WTC11 (cell line): Measurements from ENCODE around the gene OGA. TPM values are rescaled to one million over a fixed set of nuclear protein-coding genes. Genes with fewer than 3 reads are reported as not detected.
A peak's percentile ranks its signal among the peaks of the same experiment; 100 is the strongest.

Experiments used
- ATAC-seq: fragments of 200-7000 bp; cut with Tn5 transposase; 2 replicates; pipeline ENCODE4 v1.10.0; 2021; ENCODE audit warnings: mild to moderate bottlenecking, moderate library complexity
- CTCF ChIA-PET: fragments of 300-600 bp; sonication (Branson Sonifier 250); formaldehyde crosslinking; loops from one replicate; lab custom pipeline; 2021; ENCODE audit warnings: antibody characterized with exemption; lab: Charles Lee
- POLR2A ChIA-PET: fragments of 350-600 bp; sonication (Branson Sonifier 250); formaldehyde crosslinking; loops from one replicate; lab custom pipeline; 2021; ENCODE audit warnings: antibody characterized with exemption; lab: Charles Lee
- DNase-seq: peaks from one replicate; pipeline ENCODE4 v3.0.0; 2021; ENCODE audit warnings: low spot score
- H3K27ac Mint-ChIP-seq: 2 replicates; pipeline ENCODE4 v1.8.0; 2021; ENCODE audit warnings: mixed read lengths
- H3K27me3 Mint-ChIP-seq: 2 replicates; pipeline ENCODE4 v1.8.0; 2021; ENCODE audit warnings: low read depth, mild to moderate bottlenecking, moderate library complexity, mixed read lengths
- H3K36me3 Mint-ChIP-seq: 2 replicates; pipeline ENCODE4 v1.8.0; 2021; ENCODE audit warnings: mixed read lengths
- H3K4me1 Mint-ChIP-seq: 2 replicates; pipeline ENCODE4 v1.8.0; 2022; ENCODE audit warnings: mixed read lengths
- H3K4me3 Mint-ChIP-seq: 2 replicates; pipeline ENCODE4 v1.8.0; 2021; ENCODE audit warnings: mild to moderate bottlenecking, moderate library complexity, mixed read lengths
- H3K9me3 Mint-ChIP-seq: 2 replicates; pipeline ENCODE4 v1.8.0; 2021; ENCODE audit warnings: mixed read lengths
- ESRRA ChIP-seq: sonication (generic); formaldehyde crosslinking; IDR thresholded peaks from 2 replicates; pipeline ENCODE4 v1.8.1; 2022; ENCODE audit warnings: mild to moderate bottlenecking, missing genetic modification reagents, borderline replicate concordance
- FOXK1 ChIP-seq: sonication (generic); formaldehyde crosslinking; IDR thresholded peaks from 2 replicates; pipeline ENCODE4 v1.8.0; 2022; ENCODE audit warnings: mild to moderate bottlenecking, moderate library complexity, missing genetic modification reagents
- JUN ChIP-seq: sonication (generic); formaldehyde crosslinking; IDR thresholded peaks from 2 replicates; pipeline ENCODE4 v1.8.0; 2023; ENCODE audit warnings: mild to moderate bottlenecking, missing genetic modification reagents
- KAT7 ChIP-seq: sonication (generic); formaldehyde crosslinking; IDR thresholded peaks from 2 replicates; pipeline ENCODE4 v1.8.1; 2023; ENCODE audit warnings: missing genetic modification reagents, mild to moderate bottlenecking, borderline replicate concordance
- NR2C2 ChIP-seq: sonication (generic); formaldehyde crosslinking; IDR thresholded peaks from 2 replicates; pipeline ENCODE4 v1.8.0; 2022; ENCODE audit warnings: mild to moderate bottlenecking, missing genetic modification reagents
- RORB ChIP-seq: fragments of 250-450 bp; sonication (Bioruptor Pico); IDR thresholded peaks from 2 replicates; pipeline ENCODE4 v1.9.0; 2021; ENCODE audit warnings: mild to moderate bottlenecking
- SMAD3 ChIP-seq: sonication (generic); formaldehyde crosslinking; IDR thresholded peaks from 2 replicates; pipeline ENCODE4 v1.8.0; 2022; ENCODE audit warnings: missing genetic modification reagents, mild to moderate bottlenecking, borderline replicate concordance
- SP1 ChIP-seq: sonication (generic); formaldehyde crosslinking; conservative IDR thresholded peaks from 2 replicates; pipeline ENCODE4 v1.8.1; 2022; ENCODE audit warnings: missing genetic modification reagents
- TEAD1 ChIP-seq: sonication (generic); formaldehyde crosslinking; IDR thresholded peaks from 2 replicates; pipeline ENCODE4 v1.8.0; 2022; ENCODE audit warnings: mild to moderate bottlenecking, missing genetic modification reagents
- TP53 ChIP-seq: sonication (generic); formaldehyde crosslinking; IDR thresholded peaks from 2 replicates; pipeline ENCODE4 v1.8.1; 2023; ENCODE audit warnings: mild to moderate bottlenecking, missing genetic modification reagents
- ZBTB21 ChIP-seq: sonication (generic); formaldehyde crosslinking; IDR thresholded peaks from 2 replicates; pipeline ENCODE4 v1.8.1; 2023; ENCODE audit warnings: mild to moderate bottlenecking, missing genetic modification reagents, borderline replicate concordance
- ZNF263 ChIP-seq: sonication (generic); formaldehyde crosslinking; IDR thresholded peaks from 2 replicates; pipeline ENCODE4 v1.8.1; 2022; ENCODE audit warnings: low read depth, mild to moderate bottlenecking, moderate library complexity, missing genetic modification reagents
- ZNF317 ChIP-seq: sonication (generic); formaldehyde crosslinking; IDR thresholded peaks from 2 replicates; pipeline ENCODE4 v1.8.1; 2023; ENCODE audit warnings: low read depth, mild to moderate bottlenecking, moderate library complexity, missing genetic modification reagents, borderline replicate concordance
- total RNA-seq: library from RNA; stranded (reverse); gene quantifications from 3 replicates; pipeline ENCODE4 v1.2.3, GENCODE V29; 2021
- TF ChIP-seq, protein P1 (sequence below): sonication (generic); formaldehyde crosslinking; IDR thresholded peaks from 2 replicates; pipeline ENCODE4 v1.8.0; 2023; ENCODE audit warnings: missing genetic modification reagents
- TF ChIP-seq, protein P2 (sequence below): sonication (generic); formaldehyde crosslinking; IDR thresholded peaks from 2 replicates; pipeline ENCODE4 v1.8.1; 2023; ENCODE audit warnings: mild to moderate bottlenecking, missing genetic modification reagents, borderline replicate concordance
- TF ChIP-seq, protein P3 (sequence below): sonication (generic); formaldehyde crosslinking; IDR thresholded peaks from 2 replicates; pipeline ENCODE4 v1.8.1; 2023; ENCODE audit warnings: mild to moderate bottlenecking, missing genetic modification reagents, moderate library complexity
- TF ChIP-seq, protein P4 (sequence below): sonication (generic); formaldehyde crosslinking; IDR thresholded peaks from 2 replicates; pipeline ENCODE4 v1.8.0; 2022; ENCODE audit warnings: mild to moderate bottlenecking, missing genetic modification reagents
- TF ChIP-seq, protein P5 (sequence below): sonication (generic); formaldehyde crosslinking; IDR thresholded peaks from 2 replicates; pipeline ENCODE4 v1.8.0; 2022; ENCODE audit warnings: mild to moderate bottlenecking, missing genetic modification reagents
- TF ChIP-seq, protein P6 (sequence below): sonication (generic); formaldehyde crosslinking; conservative IDR thresholded peaks from 2 replicates; pipeline ENCODE4 v1.8.1; 2023; ENCODE audit warnings: mild to moderate bottlenecking, low read depth, missing genetic modification reagents, moderate library complexity
- TF ChIP-seq, protein P7 (sequence below): sonication (generic); formaldehyde crosslinking; IDR thresholded peaks from 2 replicates; pipeline ENCODE4 v1.8.0; 2023; ENCODE audit warnings: mild to moderate bottlenecking, missing genetic modification reagents
- TF ChIP-seq, protein P8 (sequence below): fragments of 250-450 bp; sonication (Bioruptor Pico); IDR thresholded peaks from 2 replicates; pipeline ENCODE4 v2.1.2; 2022; ENCODE audit warnings: mild to moderate bottlenecking, moderate library complexity

Gene OGA
- total RNA-seq, 1 experiment from 2014 or later = 111 TPM

DNA sequence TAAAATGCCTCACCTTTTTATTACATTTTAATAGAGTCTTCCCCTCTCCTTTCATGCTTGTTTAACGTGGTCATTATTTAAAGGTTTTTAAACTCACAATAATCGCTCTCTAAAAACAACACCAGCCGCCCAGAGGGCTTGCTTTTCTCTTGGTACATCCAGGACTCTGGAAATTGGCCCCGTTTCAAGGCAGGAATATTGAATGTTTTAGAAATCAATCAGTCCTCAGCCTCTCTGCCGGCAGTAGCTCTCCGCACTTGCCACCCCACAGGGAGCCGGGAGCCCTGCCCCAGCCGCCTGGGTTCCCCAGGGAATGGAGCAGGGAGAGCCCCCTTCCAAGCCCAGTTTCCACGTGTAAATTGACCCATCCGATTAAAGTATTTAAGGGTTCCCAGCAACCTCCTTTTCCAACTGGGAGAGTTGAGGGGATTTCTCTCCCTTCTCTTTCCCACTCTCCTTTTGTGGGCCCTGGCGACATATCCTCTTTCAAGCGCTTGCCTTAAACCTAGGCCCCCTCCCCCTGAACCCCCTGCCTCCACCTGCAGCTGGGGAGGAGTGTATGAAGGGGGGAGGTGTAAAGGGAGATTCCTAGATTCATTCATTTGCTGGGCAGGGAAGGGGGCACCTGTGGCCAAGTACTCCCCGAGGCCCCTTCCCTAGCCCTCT lies 44.2 kb downstream of the OGA start:
- POLR2A ChIA-PET = interaction anchor here (0.7 to 2.5 kb wide), 5 partner anchors 9 to 171 kb away, joined by 3 to 11 read pairs (median 6); partner anchors contain the start of genes NPM3 and OGA

DNA sequence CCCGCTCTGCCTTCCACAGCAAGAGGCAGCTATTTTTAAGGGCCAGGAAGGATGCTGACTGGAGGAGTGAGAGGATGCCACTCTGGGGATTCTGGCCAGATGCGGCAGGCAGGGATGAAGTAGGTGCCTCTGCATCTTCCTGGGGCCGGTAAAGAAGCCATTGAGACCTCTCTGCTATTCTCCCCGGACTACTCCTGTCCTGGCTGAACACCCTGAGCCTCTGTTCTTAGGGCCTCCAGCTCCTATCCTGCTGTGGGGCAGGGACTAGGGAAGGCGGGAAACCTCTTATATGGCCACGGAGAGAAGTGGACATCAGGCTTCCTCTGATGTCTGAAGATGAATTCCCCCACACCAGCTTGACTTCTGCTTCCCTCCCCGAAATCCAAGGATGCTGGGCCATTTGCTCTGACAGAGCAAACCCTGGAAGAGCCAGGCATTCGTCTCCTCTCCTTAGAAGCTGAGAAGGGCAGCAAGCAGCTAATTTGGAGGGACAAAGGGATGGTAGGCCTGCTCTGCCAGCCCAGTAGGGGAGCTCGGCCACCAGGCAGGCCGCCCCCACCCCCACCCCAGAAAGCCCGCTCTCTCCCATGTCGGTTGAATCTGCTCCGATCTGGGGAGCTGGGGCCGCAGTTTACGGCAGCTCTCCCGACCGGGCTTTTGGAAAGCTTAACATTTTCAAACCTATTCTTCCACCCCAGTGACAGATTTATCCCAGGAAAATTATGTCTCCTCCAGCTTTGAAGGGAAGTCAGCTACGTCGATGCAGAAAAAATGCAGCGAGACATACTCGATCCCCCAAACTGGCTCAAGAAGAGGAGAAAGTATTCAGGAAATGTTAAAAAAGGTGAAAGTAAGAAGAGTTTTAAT lies 45.1 kb downstream of the OGA start:
- peaks cover 45% of the 10 kb centered on the region for H3K4me1 Mint-ChIP-seq
- no peaks in the 10 kb centered on the region for H3K9me3 Mint-ChIP-seq
- ChIA-PET CTCF (interaction anchor here (0.6 to 8.3 kb wide), 20 partner anchors 9 to 721 kb away, joined by 3 to 110 read pairs (median 4); partner anchors contain the start of gene NPM3), POLR2A (interaction anchor here (0.7 to 2.5 kb wide), 3 partner anchors 10 to 45 kb away, joined by 4 to 11 read pairs (median 8); partner anchors contain the start of genes NPM3 and OGA)
- H3K4me3 Mint-ChIP-seq = peak overlapping the region; percentile 61
- H3K27ac Mint-ChIP-seq = no peak overlapping the region
- no peaks in the 10 kb centered on the region for H3K36me3 Mint-ChIP-seq
- peaks cover 59% of the 10 kb centered on the region for H3K27me3 Mint-ChIP-seq
- no peak for ATAC-seq
- DNase-seq = no peak
- TF ChIP-seq, protein P1, sequence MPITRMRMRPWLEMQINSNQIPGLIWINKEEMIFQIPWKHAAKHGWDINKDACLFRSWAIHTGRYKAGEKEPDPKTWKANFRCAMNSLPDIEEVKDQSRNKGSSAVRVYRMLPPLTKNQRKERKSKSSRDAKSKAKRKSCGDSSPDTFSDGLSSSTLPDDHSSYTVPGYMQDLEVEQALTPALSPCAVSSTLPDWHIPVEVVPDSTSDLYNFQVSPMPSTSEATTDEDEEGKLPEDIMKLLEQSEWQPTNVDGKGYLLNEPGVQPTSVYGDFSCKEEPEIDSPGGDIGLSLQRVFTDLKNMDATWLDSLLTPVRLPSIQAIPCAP (CRISPR knock-in tag) = no peak
- TF ChIP-seq, protein P2, sequence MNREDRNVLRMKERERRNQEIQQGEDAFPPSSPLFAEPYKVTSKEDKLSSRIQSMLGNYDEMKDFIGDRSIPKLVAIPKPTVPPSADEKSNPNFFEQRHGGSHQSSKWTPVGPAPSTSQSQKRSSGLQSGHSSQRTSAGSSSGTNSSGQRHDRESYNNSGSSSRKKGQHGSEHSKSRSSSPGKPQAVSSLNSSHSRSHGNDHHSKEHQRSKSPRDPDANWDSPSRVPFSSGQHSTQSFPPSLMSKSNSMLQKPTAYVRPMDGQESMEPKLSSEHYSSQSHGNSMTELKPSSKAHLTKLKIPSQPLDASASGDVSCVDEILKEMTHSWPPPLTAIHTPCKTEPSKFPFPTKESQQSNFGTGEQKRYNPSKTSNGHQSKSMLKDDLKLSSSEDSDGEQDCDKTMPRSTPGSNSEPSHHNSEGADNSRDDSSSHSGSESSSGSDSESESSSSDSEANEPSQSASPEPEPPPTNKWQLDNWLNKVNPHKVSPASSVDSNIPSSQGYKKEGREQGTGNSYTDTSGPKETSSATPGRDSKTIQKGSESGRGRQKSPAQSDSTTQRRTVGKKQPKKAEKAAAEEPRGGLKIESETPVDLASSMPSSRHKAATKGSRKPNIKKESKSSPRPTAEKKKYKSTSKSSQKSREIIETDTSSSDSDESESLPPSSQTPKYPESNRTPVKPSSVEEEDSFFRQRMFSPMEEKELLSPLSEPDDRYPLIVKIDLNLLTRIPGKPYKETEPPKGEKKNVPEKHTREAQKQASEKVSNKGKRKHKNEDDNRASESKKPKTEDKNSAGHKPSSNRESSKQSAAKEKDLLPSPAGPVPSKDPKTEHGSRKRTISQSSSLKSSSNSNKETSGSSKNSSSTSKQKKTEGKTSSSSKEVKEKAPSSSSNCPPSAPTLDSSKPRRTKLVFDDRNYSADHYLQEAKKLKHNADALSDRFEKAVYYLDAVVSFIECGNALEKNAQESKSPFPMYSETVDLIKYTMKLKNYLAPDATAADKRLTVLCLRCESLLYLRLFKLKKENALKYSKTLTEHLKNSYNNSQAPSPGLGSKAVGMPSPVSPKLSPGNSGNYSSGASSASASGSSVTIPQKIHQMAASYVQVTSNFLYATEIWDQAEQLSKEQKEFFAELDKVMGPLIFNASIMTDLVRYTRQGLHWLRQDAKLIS (CRISPR knock-in tag) = no peak
- TF ChIP-seq, protein P3, sequence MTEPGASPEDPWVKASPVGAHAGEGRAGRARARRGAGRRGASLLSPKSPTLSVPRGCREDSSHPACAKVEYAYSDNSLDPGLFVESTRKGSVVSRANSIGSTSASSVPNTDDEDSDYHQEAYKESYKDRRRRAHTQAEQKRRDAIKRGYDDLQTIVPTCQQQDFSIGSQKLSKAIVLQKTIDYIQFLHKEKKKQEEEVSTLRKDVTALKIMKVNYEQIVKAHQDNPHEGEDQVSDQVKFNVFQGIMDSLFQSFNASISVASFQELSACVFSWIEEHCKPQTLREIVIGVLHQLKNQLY (CRISPR knock-in tag) = no peak
- TF ChIP-seq, protein P4, sequence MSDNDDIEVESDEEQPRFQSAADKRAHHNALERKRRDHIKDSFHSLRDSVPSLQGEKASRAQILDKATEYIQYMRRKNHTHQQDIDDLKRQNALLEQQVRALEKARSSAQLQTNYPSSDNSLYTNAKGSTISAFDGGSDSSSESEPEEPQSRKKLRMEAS (CRISPR knock-in tag) = no peak
- no peak for TF ChIP-seq NR2C2 (CRISPR knock-in tag)
- TF ChIP-seq, protein P5, sequence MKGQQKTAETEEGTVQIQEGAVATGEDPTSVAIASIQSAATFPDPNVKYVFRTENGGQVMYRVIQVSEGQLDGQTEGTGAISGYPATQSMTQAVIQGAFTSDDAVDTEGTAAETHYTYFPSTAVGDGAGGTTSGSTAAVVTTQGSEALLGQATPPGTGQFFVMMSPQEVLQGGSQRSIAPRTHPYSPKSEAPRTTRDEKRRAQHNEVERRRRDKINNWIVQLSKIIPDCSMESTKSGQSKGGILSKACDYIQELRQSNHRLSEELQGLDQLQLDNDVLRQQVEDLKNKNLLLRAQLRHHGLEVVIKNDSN (CRISPR knock-in tag) = no peak
- TF ChIP-seq, protein P6, sequence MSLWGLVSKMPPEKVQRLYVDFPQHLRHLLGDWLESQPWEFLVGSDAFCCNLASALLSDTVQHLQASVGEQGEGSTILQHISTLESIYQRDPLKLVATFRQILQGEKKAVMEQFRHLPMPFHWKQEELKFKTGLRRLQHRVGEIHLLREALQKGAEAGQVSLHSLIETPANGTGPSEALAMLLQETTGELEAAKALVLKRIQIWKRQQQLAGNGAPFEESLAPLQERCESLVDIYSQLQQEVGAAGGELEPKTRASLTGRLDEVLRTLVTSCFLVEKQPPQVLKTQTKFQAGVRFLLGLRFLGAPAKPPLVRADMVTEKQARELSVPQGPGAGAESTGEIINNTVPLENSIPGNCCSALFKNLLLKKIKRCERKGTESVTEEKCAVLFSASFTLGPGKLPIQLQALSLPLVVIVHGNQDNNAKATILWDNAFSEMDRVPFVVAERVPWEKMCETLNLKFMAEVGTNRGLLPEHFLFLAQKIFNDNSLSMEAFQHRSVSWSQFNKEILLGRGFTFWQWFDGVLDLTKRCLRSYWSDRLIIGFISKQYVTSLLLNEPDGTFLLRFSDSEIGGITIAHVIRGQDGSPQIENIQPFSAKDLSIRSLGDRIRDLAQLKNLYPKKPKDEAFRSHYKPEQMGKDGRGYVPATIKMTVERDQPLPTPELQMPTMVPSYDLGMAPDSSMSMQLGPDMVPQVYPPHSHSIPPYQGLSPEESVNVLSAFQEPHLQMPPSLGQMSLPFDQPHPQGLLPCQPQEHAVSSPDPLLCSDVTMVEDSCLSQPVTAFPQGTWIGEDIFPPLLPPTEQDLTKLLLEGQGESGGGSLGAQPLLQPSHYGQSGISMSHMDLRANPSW (CRISPR knock-in tag) = no peak
- TF ChIP-seq SP1 (CRISPR knock-in tag) = no peak
- no peak for TF ChIP-seq SMAD3 (CRISPR knock-in tag)
- TF ChIP-seq RORB = no peak
- no peak for TF ChIP-seq ZNF317 (CRISPR knock-in tag)
- TF ChIP-seq, protein P7, sequence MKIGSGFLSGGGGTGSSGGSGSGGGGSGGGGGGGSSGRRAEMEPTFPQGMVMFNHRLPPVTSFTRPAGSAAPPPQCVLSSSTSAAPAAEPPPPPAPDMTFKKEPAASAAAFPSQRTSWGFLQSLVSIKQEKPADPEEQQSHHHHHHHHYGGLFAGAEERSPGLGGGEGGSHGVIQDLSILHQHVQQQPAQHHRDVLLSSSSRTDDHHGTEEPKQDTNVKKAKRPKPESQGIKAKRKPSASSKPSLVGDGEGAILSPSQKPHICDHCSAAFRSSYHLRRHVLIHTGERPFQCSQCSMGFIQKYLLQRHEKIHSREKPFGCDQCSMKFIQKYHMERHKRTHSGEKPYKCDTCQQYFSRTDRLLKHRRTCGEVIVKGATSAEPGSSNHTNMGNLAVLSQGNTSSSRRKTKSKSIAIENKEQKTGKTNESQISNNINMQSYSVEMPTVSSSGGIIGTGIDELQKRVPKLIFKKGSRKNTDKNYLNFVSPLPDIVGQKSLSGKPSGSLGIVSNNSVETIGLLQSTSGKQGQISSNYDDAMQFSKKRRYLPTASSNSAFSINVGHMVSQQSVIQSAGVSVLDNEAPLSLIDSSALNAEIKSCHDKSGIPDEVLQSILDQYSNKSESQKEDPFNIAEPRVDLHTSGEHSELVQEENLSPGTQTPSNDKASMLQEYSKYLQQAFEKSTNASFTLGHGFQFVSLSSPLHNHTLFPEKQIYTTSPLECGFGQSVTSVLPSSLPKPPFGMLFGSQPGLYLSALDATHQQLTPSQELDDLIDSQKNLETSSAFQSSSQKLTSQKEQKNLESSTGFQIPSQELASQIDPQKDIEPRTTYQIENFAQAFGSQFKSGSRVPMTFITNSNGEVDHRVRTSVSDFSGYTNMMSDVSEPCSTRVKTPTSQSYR = no peak
- no peak for TF ChIP-seq JUN (CRISPR knock-in tag)

More for the DNA sequence above, 44.2 kb downstream of the OGA start:
- DNase-seq = no peak
- Mint-ChIP-seq H3K27ac (no peak overlapping the region), H3K4me3 (peak overlapping the region; percentile 61), H3K36me3 (no peaks in the 10 kb centered on the region), H3K4me1 (peaks cover 49% of the 10 kb centered on the region), H3K27me3 (peaks cover 68% of the 10 kb centered on the region), H3K9me3 (no peaks in the 10 kb centered on the region)
- no peak for ATAC-seq
- TF ChIP-seq, protein P8, sequence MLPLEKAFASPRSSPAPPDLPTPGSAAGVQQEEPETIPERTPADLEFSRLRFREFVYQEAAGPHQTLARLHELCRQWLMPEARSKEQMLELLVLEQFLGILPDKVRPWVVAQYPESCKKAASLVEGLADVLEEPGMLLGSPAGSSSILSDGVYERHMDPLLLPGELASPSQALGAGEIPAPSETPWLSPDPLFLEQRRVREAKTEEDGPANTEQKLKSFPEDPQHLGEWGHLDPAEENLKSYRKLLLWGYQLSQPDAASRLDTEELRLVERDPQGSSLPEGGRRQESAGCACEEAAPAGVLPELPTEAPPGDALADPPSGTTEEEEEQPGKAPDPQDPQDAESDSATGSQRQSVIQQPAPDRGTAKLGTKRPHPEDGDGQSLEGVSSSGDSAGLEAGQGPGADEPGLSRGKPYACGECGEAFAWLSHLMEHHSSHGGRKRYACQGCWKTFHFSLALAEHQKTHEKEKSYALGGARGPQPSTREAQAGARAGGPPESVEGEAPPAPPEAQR (CRISPR knock-in tag) = no peak
- TF ChIP-seq TEAD1 (CRISPR knock-in tag) (no peak), SP1 (CRISPR knock-in tag) (no peak), KAT7 (CRISPR knock-in tag) (no peak), ZNF263 (CRISPR knock-in tag) (no peak), TP53 (CRISPR knock-in tag) (no peak), FOXK1 (CRISPR knock-in tag) (no peak), ZBTB21 (CRISPR knock-in tag) (no peak), ESRRA (CRISPR knock-in tag) (no peak)
- CTCF ChIA-PET = interaction anchor here (0.6 to 8.3 kb wide), 22 partner anchors 8 to 721 kb away, joined by 3 to 110 read pairs (median 5); partner anchors contain the start of genes ARMH3, KCNIP2 and NPM3
